ENCODE measurements around the gene BCL2.
A peak's percentile ranks its signal among the peaks of the same experiment; 100 is the strongest.

The BCL2 gene

DNA sequence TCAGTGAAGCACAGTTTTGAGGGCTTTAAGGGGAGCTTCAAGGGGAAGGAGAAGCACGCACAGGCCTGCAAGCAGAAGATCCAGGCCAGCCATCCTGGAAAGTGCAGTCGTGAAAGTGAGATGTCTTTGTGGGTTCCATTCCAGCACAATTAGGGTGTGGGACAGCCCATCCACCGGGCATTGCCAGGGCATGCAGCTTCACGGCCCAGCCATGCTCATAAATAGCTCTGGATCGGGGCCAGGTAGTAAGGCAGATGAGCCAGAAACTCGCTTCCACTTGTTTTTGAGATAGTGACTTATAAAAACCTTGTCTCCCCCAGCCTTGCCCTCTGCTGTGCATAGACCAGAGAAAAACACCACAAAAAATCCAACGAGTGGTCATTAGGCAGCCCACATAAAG, 26.5 kb upstream of the BCL2 start:
- Mint-ChIP-seq H3K4me1 (no peaks in the 10 kb centered on the region), H3K27me3 (ENCODE audit: low read depth) (no peaks in the 10 kb centered on the region), H3K27ac (no peak overlapping the region), H3K4me3 (no peak overlapping the region), H3K9me3 (no peaks in the 10 kb centered on the region), H3K36me3 (ENCODE audit: low read depth) (peaks cover 64% of the 10 kb centered on the region)
- TF ChIP-seq, protein P1, sequence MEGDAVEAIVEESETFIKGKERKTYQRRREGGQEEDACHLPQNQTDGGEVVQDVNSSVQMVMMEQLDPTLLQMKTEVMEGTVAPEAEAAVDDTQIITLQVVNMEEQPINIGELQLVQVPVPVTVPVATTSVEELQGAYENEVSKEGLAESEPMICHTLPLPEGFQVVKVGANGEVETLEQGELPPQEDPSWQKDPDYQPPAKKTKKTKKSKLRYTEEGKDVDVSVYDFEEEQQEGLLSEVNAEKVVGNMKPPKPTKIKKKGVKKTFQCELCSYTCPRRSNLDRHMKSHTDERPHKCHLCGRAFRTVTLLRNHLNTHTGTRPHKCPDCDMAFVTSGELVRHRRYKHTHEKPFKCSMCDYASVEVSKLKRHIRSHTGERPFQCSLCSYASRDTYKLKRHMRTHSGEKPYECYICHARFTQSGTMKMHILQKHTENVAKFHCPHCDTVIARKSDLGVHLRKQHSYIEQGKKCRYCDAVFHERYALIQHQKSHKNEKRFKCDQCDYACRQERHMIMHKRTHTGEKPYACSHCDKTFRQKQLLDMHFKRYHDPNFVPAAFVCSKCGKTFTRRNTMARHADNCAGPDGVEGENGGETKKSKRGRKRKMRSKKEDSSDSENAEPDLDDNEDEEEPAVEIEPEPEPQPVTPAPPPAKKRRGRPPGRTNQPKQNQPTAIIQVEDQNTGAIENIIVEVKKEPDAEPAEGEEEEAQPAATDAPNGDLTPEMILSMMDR (IDR thresholded peaks at IDR 0.05; ENCODE audit: unreplicated experiment in 3 of 3): no peak

DNA sequence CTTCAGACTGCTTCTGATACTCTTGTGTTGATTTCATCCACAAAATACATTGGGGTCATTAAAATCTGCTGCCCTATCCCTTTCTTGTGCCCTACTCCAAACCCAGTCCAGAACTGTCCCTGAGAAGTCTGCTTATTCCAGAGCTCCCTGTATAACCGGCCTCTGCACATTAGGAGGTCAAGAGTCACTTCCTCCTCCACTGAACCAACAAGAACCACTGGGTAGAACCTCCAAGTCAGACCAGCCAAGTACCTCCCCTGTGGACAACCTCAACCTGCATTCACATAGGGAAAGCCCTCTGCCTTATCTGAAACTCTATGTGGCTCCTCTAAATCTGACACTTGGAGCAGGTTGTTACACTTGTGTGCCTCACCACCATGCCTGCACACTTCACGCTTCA, 25.3 kb upstream of the BCL2 start:
- Mint-ChIP-seq H3K9me3 (no peaks in the 10 kb centered on the region), H3K4me3 (no peak overlapping the region), H3K27ac (peak overlapping the region in 1 of 3 experiments; percentile 42), H3K4me1 (no peaks in the 10 kb centered on the region), H3K27me3 (ENCODE audit: low read depth) (no peaks in the 10 kb centered on the region), H3K36me3 (ENCODE audit: low read depth) (peaks cover 63% of the 10 kb centered on the region)
- TF ChIP-seq, protein P1 (IDR thresholded peaks at IDR 0.05; ENCODE audit: unreplicated experiment in 3 of 3): no peak

DNA sequence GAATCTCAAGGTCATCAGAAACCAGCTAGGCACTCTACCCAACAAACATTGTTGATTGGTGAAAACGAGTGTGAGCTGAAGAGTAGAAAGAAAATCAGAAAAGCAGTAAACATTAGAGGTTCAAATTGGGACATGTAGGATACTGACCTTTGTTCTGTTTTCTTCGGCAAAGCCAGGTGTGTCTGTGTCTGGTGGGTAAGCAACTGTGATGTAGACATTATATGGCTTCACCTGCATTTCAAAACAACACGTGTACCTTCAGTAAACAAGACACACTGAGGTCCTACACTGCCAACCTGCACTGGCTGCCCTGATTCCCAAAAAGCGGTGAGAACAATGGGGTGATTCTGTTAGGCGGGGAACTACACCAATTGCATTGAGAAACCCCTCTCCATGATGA, 24.7 kb upstream of the BCL2 start:
- Mint-ChIP-seq H3K36me3 (ENCODE audit: low read depth) (peaks cover 64% of the 10 kb centered on the region), H3K4me1 (no peaks in the 10 kb centered on the region), H3K9me3 (no peaks in the 10 kb centered on the region), H3K27me3 (ENCODE audit: low read depth) (no peaks in the 10 kb centered on the region), H3K27ac (no peak overlapping the region), H3K4me3 (no peak overlapping the region)
- TF ChIP-seq, protein P1 (IDR thresholded peaks at IDR 0.05; ENCODE audit: unreplicated experiment in 3 of 3): no peak

DNA sequence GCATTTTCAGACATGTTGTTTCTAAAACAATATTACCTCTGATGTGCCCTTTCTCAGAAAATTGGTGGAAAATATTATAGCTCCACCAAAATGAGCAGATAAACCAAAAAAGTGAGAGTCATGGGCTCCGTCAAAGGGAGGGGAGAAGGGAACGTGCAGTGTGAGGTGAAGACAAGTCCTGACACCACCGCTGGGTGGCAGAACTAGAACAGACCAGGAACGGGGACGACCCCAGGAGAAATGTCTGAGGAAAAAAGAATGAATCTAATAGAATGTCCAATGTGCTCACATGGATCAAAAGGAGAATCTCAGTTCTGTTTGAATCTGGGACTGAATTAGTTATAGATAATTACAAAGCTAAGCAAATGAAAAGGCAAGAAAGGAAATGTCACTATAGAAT, 22.6 kb upstream of the BCL2 start:
- TF ChIP-seq, protein P1 (IDR thresholded peaks at IDR 0.05; ENCODE audit: unreplicated experiment in 3 of 3): peak; percentile 40 to 57 (median 49)
- no peaks in the 10 kb centered on the region for H3K4me1 Mint-ChIP-seq
- H3K27me3 Mint-ChIP-seq (ENCODE audit: low read depth): no peaks in the 10 kb centered on the region
- no peak overlapping the region for H3K27ac Mint-ChIP-seq
- no peaks in the 10 kb centered on the region for H3K9me3 Mint-ChIP-seq
- peaks cover 62% of the 10 kb centered on the region for H3K36me3 Mint-ChIP-seq (ENCODE audit: low read depth)
- H3K4me3 Mint-ChIP-seq: no peak overlapping the region

DNA sequence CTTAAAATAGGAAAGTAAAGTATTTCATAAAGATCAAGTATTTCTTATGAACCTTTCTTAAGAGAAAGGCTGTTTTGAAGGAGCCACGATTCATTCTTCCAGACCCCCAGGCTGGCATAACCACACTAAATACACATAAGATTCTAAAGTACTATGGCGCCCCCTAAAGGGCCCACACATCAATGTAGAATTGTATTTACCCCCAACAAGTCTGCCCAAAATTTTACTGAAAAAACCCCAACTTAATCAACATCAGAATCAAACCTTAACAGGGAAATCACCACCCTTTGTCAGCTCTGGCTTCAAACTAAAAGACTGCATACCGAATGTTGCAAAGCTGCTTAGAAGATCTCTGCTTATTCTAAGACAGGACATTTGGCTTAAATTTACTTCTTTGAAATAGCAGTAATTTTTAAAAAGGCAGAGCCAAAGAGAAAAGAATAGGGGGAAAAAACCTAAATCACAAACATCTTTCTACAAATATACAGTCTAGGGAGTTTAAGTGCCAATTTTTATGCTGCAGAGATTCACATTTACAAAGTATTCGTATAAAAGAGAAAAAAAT, 20.4 kb upstream of the BCL2 start:
- Mint-ChIP-seq H3K4me3 (no peak overlapping the region), H3K36me3 (ENCODE audit: low read depth) (peaks cover 68% of the 10 kb centered on the region), H3K27me3 (ENCODE audit: low read depth) (no peaks in the 10 kb centered on the region), H3K9me3 (no peaks in the 10 kb centered on the region), H3K4me1 (no peaks in the 10 kb centered on the region), H3K27ac (no peak overlapping the region)
- TF ChIP-seq, protein P1 (IDR thresholded peaks at IDR 0.05; ENCODE audit: unreplicated experiment in 3 of 3): peak; percentile 43 to 59 (median 58)

DNA sequence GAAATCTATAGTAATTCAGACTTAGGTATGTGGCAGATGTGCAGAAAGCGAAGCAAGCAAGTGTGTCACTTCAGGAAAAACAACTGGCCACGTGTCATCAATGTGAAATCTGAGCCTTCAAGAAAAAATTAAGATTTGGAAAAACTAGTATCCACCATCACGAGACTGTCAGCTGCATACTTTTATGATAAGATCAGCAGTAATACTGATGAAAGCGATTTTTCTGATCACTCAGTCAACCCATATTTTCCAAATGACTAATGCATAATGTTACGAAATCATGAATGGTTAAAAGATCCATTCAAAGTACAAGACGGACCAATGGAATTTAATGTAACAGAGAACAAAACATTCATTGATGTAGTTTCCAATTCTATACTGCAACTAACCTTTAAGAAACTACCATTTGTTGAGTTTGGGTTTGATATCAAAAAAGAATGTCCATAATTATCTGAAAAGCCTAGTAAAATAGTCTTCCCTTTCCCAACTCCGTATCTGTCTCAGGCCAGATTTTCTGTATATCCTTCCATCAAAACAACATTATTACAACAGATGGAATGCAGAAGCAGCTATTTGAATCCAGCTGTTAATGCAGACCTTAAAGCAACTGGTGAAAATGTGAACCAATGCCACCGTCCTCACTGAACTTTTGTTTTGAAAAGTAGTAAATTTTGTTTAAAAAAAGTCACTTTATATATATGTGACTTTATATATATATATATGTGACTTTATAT, 17.0 kb upstream of the BCL2 start:
- H3K27ac Mint-ChIP-seq: no peak overlapping the region
- TF ChIP-seq, protein P1 (IDR thresholded peaks at IDR 0.05; ENCODE audit: unreplicated experiment in 3 of 3): no peak
- H3K27me3 Mint-ChIP-seq (ENCODE audit: low read depth): no peaks in the 10 kb centered on the region
- no peaks in the 10 kb centered on the region for H3K9me3 Mint-ChIP-seq
- no peaks in the 10 kb centered on the region for H3K4me1 Mint-ChIP-seq
- peaks cover 72% of the 10 kb centered on the region for H3K36me3 Mint-ChIP-seq (ENCODE audit: low read depth)
- H3K4me3 Mint-ChIP-seq: no peak overlapping the region
